Stimulated activated CD4-positive, alpha-beta T cell treated with anti-CD3 and anti-CD28 coated beads, Interleukin-12 subunit alpha, Interleukin-12 subunit beta, amount 100 ng/mL, for 48 hours (primary cell): ENCODE measurements around the gene ZNF497.
"Not testable (repeated sequence)": the region's sequence is repeated elsewhere in the genome, so short reads cannot be mapped to it uniquely, and the experiment has no call there.

Experiments used
- DNase-seq, 3 donors: peaks; one replicate each; pipeline ENCODE4 v3.0.0-alpha.2; 2020; ENCODE audit warnings: low read depth in 2 of 3, low spot score in 1 of 3

Gene ZNF497

DNA sequence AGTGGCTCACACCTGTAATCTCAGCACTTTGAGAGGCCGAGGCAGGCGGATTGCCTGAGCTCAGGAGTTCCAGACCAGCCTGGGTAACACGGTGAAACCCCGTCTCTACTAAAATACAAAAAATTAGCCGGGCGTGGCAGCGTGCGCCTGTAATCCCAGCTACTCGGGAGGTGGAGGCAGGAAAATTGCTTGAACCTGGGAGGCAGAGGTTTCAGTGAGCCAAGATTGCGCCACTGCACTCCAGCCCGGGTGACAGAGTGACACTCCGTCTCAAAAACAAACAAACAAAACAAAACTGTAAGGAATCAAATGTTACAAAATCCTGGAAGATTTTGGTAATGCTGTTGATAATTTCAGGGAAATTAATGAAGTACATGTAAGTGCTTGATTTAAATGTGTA is 14.5 kb downstream of the ZNF497 start:
- DNase-seq = not testable (repeated sequence)

GRCh38 chr19:58346961-58347929 is 15.3 kb downstream of the ZNF497 start:
- peak; percentile 38 to 57 (median 42) for DNase-seq

GRCh38 chr19:58345558-58345957 is 17.0 kb downstream of the ZNF497 start:
- no peak for DNase-seq

DNA sequence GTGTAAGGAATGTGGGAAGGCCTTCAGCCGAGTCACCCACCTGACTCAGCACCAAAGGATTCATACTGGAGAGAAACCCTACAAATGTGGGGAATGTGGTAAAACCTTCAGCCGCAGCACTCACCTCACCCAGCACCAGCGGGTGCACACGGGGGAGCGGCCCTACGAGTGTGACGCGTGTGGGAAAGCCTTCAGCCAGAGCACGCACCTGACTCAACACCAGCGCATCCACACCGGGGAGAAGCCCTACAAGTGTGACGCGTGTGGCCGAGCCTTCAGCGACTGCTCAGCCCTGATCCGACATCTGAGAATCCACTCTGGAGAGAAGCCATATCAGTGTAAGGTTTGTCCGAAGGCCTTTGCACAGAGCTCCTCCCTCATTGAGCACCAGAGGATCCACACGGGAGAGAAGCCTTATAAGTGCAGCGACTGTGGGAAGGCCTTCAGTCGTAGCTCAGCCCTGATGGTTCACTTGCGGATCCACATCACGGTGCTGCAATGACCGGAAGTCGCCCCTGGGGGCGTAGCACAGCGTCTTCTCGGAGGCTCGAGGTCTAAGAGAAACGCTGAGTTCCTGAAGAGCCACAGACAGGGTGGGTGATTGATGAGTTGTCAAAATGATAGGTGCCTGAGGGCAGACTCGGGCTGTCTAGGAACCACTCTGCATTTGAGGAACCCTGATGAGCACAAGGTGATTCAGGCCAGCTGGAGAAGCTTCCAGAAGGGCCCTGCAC is 23.6 kb downstream of the ZNF497 start:
- no peak for DNase-seq

- no peak for DNase-seq
Measured at GRCh38 chr19:58338336-58338735, 24.2 kb downstream of the ZNF497 start.

DNA sequence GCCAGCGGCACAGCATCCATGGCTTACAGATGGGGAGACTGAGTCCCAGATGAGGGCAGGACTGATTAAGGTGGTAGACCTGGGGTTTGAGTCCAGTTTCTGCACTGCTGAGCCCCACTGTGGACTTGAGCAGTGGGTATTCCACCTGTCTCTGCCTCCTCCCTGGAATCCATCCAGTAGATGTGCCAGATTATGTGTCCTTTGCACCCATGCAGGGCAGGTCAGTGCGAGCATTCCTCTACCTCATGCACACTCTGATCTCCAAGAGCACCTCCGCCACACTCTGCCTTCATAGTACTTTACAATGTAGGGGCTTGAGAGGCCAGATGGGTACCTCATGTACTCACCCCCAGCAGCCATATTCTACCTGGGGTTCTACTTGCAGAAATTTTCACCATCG is 25.7 kb downstream of the ZNF497 start:
- no peak for DNase-seq

DNA sequence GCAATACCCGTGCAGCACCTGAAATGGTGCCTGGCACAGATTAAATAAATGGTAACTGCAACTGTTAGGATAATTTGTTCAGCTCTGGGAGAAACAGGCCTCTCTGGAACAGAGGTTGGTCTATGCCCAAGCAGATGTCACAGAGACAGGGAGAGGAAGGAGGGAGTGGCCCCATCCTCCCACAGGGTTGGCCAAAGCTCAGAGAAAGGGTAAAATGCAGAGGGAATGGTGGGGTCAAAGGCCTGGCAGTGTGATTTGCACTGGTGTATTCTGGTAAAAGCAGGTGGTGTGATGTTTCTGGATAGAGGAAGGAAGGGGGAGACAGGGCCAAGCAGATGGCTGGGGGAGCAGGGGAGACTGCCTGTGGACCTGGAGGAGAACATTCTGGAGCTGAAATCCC is 26.3 kb downstream of the ZNF497 start:
- no peak for DNase-seq

GRCh38 chr19:58335630-58336029 is 26.9 kb downstream of the ZNF497 start:
- no peak for DNase-seq

DNA sequence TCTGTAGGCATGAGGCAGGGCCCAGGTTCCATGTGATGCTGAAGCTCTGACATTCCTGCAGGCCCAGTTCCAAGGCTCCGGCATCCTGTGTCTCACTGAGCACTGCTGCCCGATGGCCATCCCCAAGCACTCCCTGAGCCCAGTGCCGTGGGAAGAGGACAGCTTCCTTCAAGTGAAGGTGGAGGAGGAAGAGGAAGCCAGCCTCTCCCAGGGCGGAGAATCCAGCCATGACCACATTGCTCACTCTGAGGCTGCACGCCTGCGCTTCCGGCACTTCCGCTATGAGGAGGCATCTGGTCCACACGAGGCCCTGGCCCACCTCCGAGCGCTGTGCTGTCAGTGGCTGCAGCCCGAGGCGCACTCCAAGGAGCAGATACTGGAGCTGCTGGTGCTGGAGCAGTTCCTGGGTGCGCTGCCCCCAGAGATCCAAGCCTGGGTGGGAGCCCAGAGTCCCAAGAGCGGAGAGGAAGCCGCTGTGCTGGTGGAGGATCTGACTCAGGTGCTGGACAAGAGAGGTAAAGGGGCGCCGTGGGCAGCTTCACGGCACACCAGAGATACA is 27.8 kb downstream of the ZNF497 start:
- DNase-seq = no peak

GRCh38 chr19:58332697-58333096 is 29.9 kb downstream of the ZNF497 start:
- no peak for DNase-seq

DNA sequence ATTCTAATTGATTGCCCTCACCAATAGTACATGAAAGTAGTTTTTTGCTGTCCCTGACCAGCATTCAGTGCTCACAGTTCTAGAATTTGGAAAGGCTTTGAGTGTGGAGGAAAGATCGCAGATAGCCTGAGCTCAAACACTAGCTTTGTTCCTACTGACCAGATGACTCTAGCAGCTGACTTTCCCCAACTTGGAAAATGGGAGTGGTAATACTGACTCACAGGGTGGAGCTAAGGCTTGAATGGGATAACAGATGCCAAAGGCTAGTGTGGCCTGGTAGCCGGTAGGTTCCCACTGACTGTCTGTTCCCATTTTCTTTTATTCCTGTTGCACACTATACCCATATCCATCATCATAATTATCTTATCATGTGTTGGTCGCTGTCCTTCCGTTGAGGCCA is 32.1 kb downstream of the ZNF497 start:
- no peak for DNase-seq

DNA sequence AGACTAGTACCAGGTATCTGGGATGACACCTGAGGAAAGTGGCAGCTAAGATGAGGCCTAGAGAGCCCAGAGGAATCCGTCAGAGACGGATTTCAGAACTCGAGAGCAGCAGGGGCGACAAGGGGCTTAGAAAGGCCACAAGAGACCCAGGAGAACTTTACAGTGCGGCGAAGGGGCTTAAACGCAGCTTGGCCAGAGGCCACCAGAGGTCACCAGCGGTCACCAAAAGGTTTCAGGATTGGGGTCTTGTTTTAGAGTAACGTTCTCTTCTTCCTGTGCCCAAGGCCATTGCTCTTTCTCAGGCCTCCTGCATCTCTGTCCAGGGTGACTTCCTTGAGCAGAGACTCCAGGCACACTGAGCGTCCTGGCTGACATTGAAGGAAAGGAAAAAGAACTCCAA is 33.6 kb downstream of the ZNF497 start:
- DNase-seq = no peak

- DNase-seq = peak; percentile 80 to 90 (median 85)
Measured at GRCh38 chr19:58326914-58327726, 35.4 kb downstream of the ZNF497 start, which contains the start of gene ZSCAN22. Gene ZSCAN22, plus strand, starts transcription at chr19:58326994. Its CDS starts 7,809 bp downstream, at chr19:58334803.

GRCh38 chr19:58326501-58326913 is 36.0 kb downstream of the ZNF497 start:
- DNase-seq = no peak

GRCh38 chr19:58325311-58326022 is 37.1 kb downstream of the ZNF497 start:
- no peak for DNase-seq

GRCh38 chr19:58319241-58319640 is 43.3 kb downstream of the ZNF497 start:
- no peak for DNase-seq

DNA sequence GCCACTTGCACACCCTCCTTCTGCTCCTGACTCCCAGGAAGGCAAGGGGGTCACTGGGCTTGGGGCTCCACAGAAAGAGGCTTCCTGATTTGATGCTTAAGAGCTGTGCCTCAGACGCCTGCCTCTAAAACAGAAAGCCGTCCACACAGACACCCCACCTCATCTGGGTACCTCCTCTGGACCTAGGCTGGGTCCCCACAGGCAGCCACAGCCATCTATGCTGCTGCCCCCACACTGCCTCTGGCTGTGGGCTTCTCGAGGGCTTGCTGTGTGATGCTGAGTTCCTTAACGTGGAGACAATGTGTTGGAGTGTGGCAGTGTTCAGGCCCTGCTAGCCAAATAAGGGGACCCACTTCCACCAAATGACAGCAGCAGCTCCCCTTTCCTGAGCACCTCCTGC is 44.3 kb downstream of the ZNF497 start:
- no peak for DNase-seq

DNA sequence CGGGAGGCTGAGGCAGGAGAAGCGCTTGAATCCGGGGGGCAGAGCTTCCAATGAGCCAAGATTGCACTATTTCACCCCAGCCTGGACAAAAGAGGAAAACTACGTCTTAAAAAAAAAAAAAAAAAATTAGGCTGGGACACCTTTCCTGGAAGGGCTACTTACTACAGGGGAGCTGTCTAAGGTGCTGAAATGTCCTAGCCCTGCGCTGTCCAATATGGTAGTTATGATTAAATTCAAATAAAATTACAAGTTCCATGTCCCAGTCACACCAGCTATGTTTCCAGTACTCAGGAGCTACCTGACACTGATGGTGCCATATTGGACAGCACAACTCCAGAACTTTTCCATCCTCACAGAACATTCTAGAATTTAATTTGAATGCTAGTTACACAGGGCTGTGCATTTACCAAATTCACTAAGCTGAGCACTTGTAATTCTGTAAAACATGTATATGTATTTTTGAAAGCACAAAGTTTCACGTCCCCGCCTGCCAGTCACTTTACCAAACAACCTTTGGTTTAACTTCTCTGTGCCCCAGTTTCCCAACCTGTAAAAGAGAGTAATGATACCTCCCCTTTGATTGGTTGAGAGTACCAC is 45.0 kb downstream of the ZNF497 start:
- DNase-seq = no peak

DNA sequence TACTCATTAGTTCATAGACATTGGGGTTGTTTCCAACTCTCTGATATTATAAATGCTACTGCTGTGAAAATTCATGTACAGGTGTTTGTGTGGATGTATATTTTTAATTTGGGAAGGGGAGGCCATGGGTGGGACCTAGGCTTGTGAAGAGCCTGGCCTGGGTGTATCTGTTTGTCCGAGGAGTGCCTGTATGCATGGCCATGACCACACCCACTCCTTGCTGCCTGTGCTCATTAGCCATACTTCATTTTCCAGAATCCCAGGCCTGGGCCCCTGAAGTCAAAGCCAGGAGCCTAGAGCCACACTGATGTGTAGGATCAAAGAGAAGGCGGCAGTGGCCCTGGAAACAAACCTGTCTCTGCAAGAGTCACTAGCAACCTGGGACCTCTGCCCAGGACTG is 47.0 kb downstream of the ZNF497 start:
- DNase-seq = no peak

DNA sequence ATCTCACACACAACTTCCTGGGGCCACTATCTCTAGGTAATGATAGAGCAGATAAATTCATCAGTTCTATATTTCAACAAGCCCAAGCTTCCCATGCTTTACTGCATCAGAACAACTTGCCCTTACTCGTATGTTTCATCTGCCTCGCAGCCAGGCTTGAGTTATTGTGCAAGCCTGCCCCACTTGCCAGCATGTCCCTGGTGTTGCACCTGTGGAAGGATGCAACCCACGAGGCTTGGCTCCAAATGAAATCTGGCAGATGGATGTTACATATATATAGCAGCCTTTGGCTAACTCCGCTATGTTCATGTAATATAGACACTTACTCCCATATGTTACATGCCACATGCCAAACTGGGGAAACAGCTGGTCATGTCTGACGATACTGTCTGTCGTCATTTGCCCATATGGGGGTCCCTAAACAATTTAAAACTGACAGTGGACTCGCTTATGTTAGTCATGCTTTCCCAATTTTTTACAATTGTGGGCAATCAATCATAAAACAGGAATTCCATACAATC is 51.1 kb downstream of the ZNF497 start:
- no peak for DNase-seq
